Peyer's patch (tissue), 4 donors: ENCODE results near the gene AGMO. TPM values are rescaled to one million over a fixed set of nuclear protein-coding genes. Genes with fewer than 3 reads are reported as not detected.
A peak's percentile ranks its signal among the peaks of the same experiment; 100 is the strongest.

Experiments
- DNase-seq, 3 donors: peaks; one replicate each; pipeline ENCODE4 v3.0.0-alpha.2; 2017 to 2019
- H3K27ac ChIP-seq, 4 donors: fragments of 200-600 bp; sonication (generic); one replicate each; pipeline ENCODE4 v1.5.1; 2016 to 2019
- H3K27me3 ChIP-seq, 2 donors: fragments of 200-600 bp; sonication (generic); one replicate each; pipeline ENCODE4 v1.5.1; 2019
- H3K36me3 ChIP-seq, 3 donors: fragments of 200-600 bp; sonication (generic); one replicate each; pipeline ENCODE4 v1.5.1; 2016 to 2019
- H3K4me1 ChIP-seq, 4 donors: fragments of 200-600 bp; sonication (generic); one replicate each; pipeline ENCODE4 v1.5.1; 2016 to 2019
- H3K4me3 ChIP-seq, 4 donors: fragments of 200-600 bp; sonication (generic); 1 replicate in 3 of 4; 2 replicates in 1 of 4; pipeline ENCODE4 v1.5.1; 2016 to 2019; ENCODE audit warnings: mild to moderate bottlenecking in 1 of 4
- H3K9me3 ChIP-seq, 4 donors: fragments of 200-600 bp; sonication (generic); one replicate each; pipeline ENCODE4 v1.5.1; 2016 to 2019; ENCODE audit warnings: mild to moderate bottlenecking in 1 of 4
- CTCF ChIP-seq, 6 experiments: fragments of 450-650 bp in 4 of 6; fragments of 200-600 bp in 2 of 6; sonication (generic) in 1 of 6; IDR thresholded peaks; one replicate each; pipeline ENCODE4 v1.5.1; 2017 to 2019; ENCODE audit warnings: antibody characterized with exemption in 6 of 6, mild to moderate bottlenecking in 3 of 6, moderate library complexity in 1 of 6
- POLR2A ChIP-seq, 2 donors: fragments of 450-650 bp; IDR thresholded peaks; one replicate each; pipeline ENCODE4 v1.5.1; 2017; ENCODE audit warnings: antibody characterized with exemption in 2 of 2, mild to moderate bottlenecking in 2 of 2, moderate library complexity in 2 of 2
- total RNA-seq, 4 donors: library from RNA; depleted of rRNA; stranded (reverse); fragments of >200 nt; gene quantifications; one replicate each; pipeline ENCODE4 v1.1.0, GENCODE V29; 2016

AGMO gene
- total RNA-seq, 4 donors from 2014 or later: 0.83 to 25.7 (median 15.8) TPM

- TF ChIP-seq CTCF (IDR thresholded peaks at IDR 0.05) (no peak), POLR2A (IDR thresholded peaks at IDR 0.05) (no peak)
- Histone ChIP-seq H3K36me3 (no peaks in the 10 kb centered on the region), H3K9me3 (no peaks in the 10 kb centered on the region), H3K27me3 (no peaks in the 10 kb centered on the region), H3K4me3 (no peak overlapping the region), H3K4me1 (no peaks in the 10 kb centered on the region), H3K27ac (no peak overlapping the region)
- no peak for DNase-seq
These were observed 90.8 kb downstream of the AGMO start for GRCh38 chr7:15470825-15471668.

- H3K4me1 ChIP-seq: no peaks in the 10 kb centered on the region
- DNase-seq: no peak
- H3K9me3 ChIP-seq: no peaks in the 10 kb centered on the region
- H3K4me3 ChIP-seq: no peak overlapping the region
- TF ChIP-seq POLR2A (IDR thresholded peaks at IDR 0.05): no peak
- TF ChIP-seq CTCF (IDR thresholded peaks at IDR 0.05): no peak
- peak overlapping the region in 1 of 4 donors; percentile 13 for H3K27ac ChIP-seq
- no peaks in the 10 kb centered on the region for H3K27me3 ChIP-seq
- no peaks in the 10 kb centered on the region for H3K36me3 ChIP-seq
These were observed 97.1 kb downstream of the AGMO start for GRCh38 chr7:15464667-15465121.

- peak overlapping the region in 1 of 4 donors; percentile 13 for H3K27ac ChIP-seq
- H3K4me1 ChIP-seq: no peaks in the 10 kb centered on the region
- no peaks in the 10 kb centered on the region for H3K9me3 ChIP-seq
- no peak for DNase-seq
- no peak for TF ChIP-seq CTCF (IDR thresholded peaks at IDR 0.05)
- TF ChIP-seq POLR2A (IDR thresholded peaks at IDR 0.05): no peak
- H3K36me3 ChIP-seq: no peaks in the 10 kb centered on the region
- H3K27me3 ChIP-seq: no peaks in the 10 kb centered on the region
- no peak overlapping the region for H3K4me3 ChIP-seq
These were observed 97.8 kb downstream of the AGMO start for GRCh38 chr7:15463801-15464666.

- H3K4me3 ChIP-seq: no peak overlapping the region
- no peaks in the 10 kb centered on the region for H3K4me1 ChIP-seq
- H3K36me3 ChIP-seq: no peaks in the 10 kb centered on the region
- DNase-seq: no peak
- no peaks in the 10 kb centered on the region for H3K9me3 ChIP-seq
- H3K27me3 ChIP-seq: no peaks in the 10 kb centered on the region
- H3K27ac ChIP-seq: no peak overlapping the region
- no peak for TF ChIP-seq POLR2A (IDR thresholded peaks at IDR 0.05)
- TF ChIP-seq CTCF (IDR thresholded peaks at IDR 0.05): no peak
These were observed 99.0 kb downstream of the AGMO start for GRCh38 chr7:15462721-15463389.

- no peaks in the 10 kb centered on the region for H3K27me3 ChIP-seq
- H3K36me3 ChIP-seq: no peaks in the 10 kb centered on the region
- H3K4me3 ChIP-seq: no peak overlapping the region
- DNase-seq: no peak
- H3K4me1 ChIP-seq: no peaks in the 10 kb centered on the region
- no peaks in the 10 kb centered on the region for H3K9me3 ChIP-seq
- no peak overlapping the region for H3K27ac ChIP-seq
- TF ChIP-seq POLR2A (IDR thresholded peaks at IDR 0.05): no peak
- no peak for TF ChIP-seq CTCF (IDR thresholded peaks at IDR 0.05)
These were observed 100.2 kb downstream of the AGMO start for GRCh38 chr7:15461576-15461975.
